ENCODE data around the gene ZNF90. TPM values are rescaled to one million over a fixed set of nuclear protein-coding genes. Genes with fewer than 3 reads are reported as not detected.

The ZNF90 gene
- total RNA-seq (2021; fragmentation: NEBNext Ultra II Directional; extraction: Animal tissue kit (Norgen Biotek cat#: 25700)) (105 and 114 TPM in 2 replicates), polyA plus RNA-seq (2011; rRNA removed) (41.2 and 41.7 TPM in 2 replicates), polyA minus RNA-seq (2011; rRNA and poly(A)+ RNA removed) (50.8 and 72.6 TPM in 2 replicates)
- polyA plus RNA-seq (2011; cell fraction: cytosol; rRNA removed): 55.4 TPM
- 84.8 TPM for polyA plus RNA-seq (2011; cell fraction: nucleus; rRNA removed)
- 28.6 to 45.6 TPM (median 33.4 TPM) in 4 replicates for polyA plus RNA-seq (2012, experiment 1 of 2)
- 5.5 TPM for polyA plus RNA-seq (2012, experiment 2 of 2)
- 86.2 TPM for polyA plus RNA-seq (2013, experiment 1 of 2)
- polyA plus RNA-seq (2013, experiment 2 of 2): 80.4 TPM
- polyA minus RNA-seq (2011; cell fraction: cytosol; rRNA and poly(A)+ RNA removed): 65.7 TPM
- polyA minus RNA-seq (2011; cell fraction: nucleus; rRNA and poly(A)+ RNA removed): 180 TPM
- long read RNA-seq, experiment 1, partial matches to known transcripts: 4 of 42 reads
- long read RNA-seq, experiment 1, other reads (novel, unspliced or antisense): 36 of 42 reads
- long read RNA-seq, experiment 2, transcript ZNF90-201 (4 exons, 2,310 nt): major isoform, 6 of 23 reads
- long read RNA-seq, experiment 2, partial matches to known transcripts: 0 of 23 reads
- long read RNA-seq, experiment 2, other reads (novel, unspliced or antisense): 17 of 23 reads

GRCh38 chr19:20077791-20078463 is at the start of gene ZNF90:
Gene ZNF90 (plus strand): TSS chr19:20078000. CDS start chr19:20078133, 133 bp downstream.
- Histone ChIP-seq H3K9ac (replicated peaks in 1 of 4; ENCODE audit: extremely low read depth in 1 of 4, low read depth in 3 of 4, low read length in 3 of 4) (peak within 1 kb of the TSS; percentile 90 to 99 (median 97)), H3K27me3 (replicated peaks in 1 of 4; ENCODE audit: control insufficient read depth in 3 of 4, extremely low read depth in 1 of 4, insufficient read depth in 3 of 4, low read length in 3 of 4) (no peaks in the 10 kb centered on the region), H3K79me2 (ENCODE audit: control insufficient read depth in 1 of 2, insufficient read depth in 2 of 2, low read length in 2 of 2) (peaks cover 37 to 51% of the 10 kb centered on the region in 2 experiments), H2AK5ac (ENCODE audit: low read depth, low read length) (no peak within 1 kb of the TSS), H3K4me3 (ENCODE audit: extremely low read depth in 1 of 4, insufficient read depth in 2 of 4, low read depth in 3 of 4, low read length in 4 of 4) (peak within 1 kb of the TSS; percentile 89 to 99 (median 96)), H2BK15ac (ENCODE audit: low read length) (no peak within 1 kb of the TSS), H3K23ac (ENCODE audit: insufficient read length) (no peak within 1 kb of the TSS), H3K79me1 (ENCODE audit: low read depth, low read length) (peaks cover 7% of the 10 kb centered on the region), H3K56ac (replicated peaks; ENCODE audit: insufficient read length, low read depth, low read length) (no peak within 1 kb of the TSS), H3K23me2 (ENCODE audit: low read depth, low read length) (peaks cover 2% of the 10 kb centered on the region; the same call in 1 of the 2 replicates), H2BK120ac (replicated peaks; ENCODE audit: low read depth, low read length) (peak within 1 kb of the TSS; percentile 13), H3K18ac (ENCODE audit: extremely low read depth, low read length) (peak within 1 kb of the TSS; percentile 97), H2BK5ac (ENCODE audit: low read depth, low read length) (peak within 1 kb of the TSS; percentile 91), H3K27ac (ENCODE audit: low read depth, low read length) (peak within 1 kb of the TSS; percentile 93), H4K8ac (ENCODE audit: extremely low read depth, insufficient read depth, low read length) (peak within 1 kb of the TSS; percentile 88; the same call in 1 of the 2 replicates), H4K5ac (ENCODE audit: insufficient read length, low read depth, low read length) (peak within 1 kb of the TSS; percentile 46), H2BK20ac (ENCODE audit: low read length) (no peak within 1 kb of the TSS), H4K91ac (replicated peaks; ENCODE audit: insufficient read length, low read length) (no peak within 1 kb of the TSS), H3K9me3 (ENCODE audit: insufficient read depth in 2 of 2, low read depth in 1 of 2, low read length in 1 of 2) (no peaks in the 10 kb centered on the region), H3K4ac (replicated peaks; ENCODE audit: insufficient read length, low read depth, low read length) (peak within 1 kb of the TSS; percentile 81), H3K4me1 (replicated peaks in 1 of 4; ENCODE audit: control insufficient read depth in 3 of 4, insufficient read depth in 4 of 4, low read length in 3 of 4) (peaks cover 9 to 23% (median 18%) of the 10 kb centered on the region in 4 experiments; a peak in 6 of 7 replicates), H3K36me3 (ENCODE audit: control insufficient read depth in 2 of 4, insufficient read depth in 4 of 4, low read length in 3 of 4) (peaks cover 0 to 17% (median 3%) of the 10 kb centered on the region in 4 experiments; a peak in 2 of 8 replicates), H3K14ac (ENCODE audit: insufficient read length) (no peak within 1 kb of the TSS), H3K4me2 (ENCODE audit: insufficient read depth in 1 of 2, low read depth in 2 of 2, low read length in 2 of 2) (peak within 1 kb of the TSS; percentile 81 to 84), H4K20me1 (replicated peaks in 1 of 2; ENCODE audit: control insufficient read depth in 1 of 2, insufficient read depth in 2 of 2, low read length in 2 of 2) (peaks cover 2 to 8% of the 10 kb centered on the region in 2 experiments), H2BK12ac (ENCODE audit: low read depth, low read length) (peak within 1 kb of the TSS; percentile 84), H2AFZ (ENCODE audit: low read length) (no peak within 1 kb of the TSS)
- WGBS, 2 experiments (ENCODE audit: extremely low coverage in 1 of 2, insufficient coverage in 1 of 2, insufficient read length in 1 of 2, insufficient replicate concordance in 2 of 2, low coverage in 1 of 2, low lambda C conversion rate in 2 of 2, missing lambda C conversion rate in 1 of 2): 3% methylated on average over 27 of the region's 28 CpGs; no CpG with 5 or more reads in 1 of the 2 experiments
- CTCF ChIA-PET (ENCODE audit: partially characterized antibody): interaction anchor here (0.6 to 2.7 kb wide), 5 partner anchors 26 to 123 kb away, joined by 3 to 17 read pairs (median 4); partner anchors contain the start of gene ZNF682
- peak; percentile 98 for FAIRE-seq
- POLR2A ChIA-PET (ENCODE audit: partially characterized antibody): interaction anchor here (0.6 to 11.3 kb wide), 19 partner anchors 9 to 346 kb away, joined by 3 to 134 read pairs (median 4); partner anchors contain the start of genes ZNF486 and ZNF682
- peak; percentile 84 to 96 for DNase-seq (ENCODE audit: low read depth in 1 of 2, low spot score in 2 of 2)
- TF ChIP-seq YY1 (IDR thresholded peaks at IDR 0.05; ENCODE audit: low read depth, low read length) (peak; percentile 91), USF2 (IDR thresholded peaks at IDR 0.05; ENCODE audit: low read length) (peak; percentile 82), HDAC6 (IDR thresholded peaks at IDR 0.05; ENCODE audit: low read depth, low read length) (no peak), SP1 (IDR thresholded peaks at IDR 0.05; ENCODE audit: low read depth, low read length) (peak; percentile 91), TCF12 (IDR thresholded peaks at IDR 0.05; ENCODE audit: low read depth, low read length) (no peak)
